ENCODE measurements around the gene ATP9A. TPM values are rescaled to one million over a fixed set of nuclear protein-coding genes. Genes with fewer than 3 reads are reported as not detected.
A peak's percentile ranks its signal among the peaks of the same experiment; 100 is the strongest.

The ATP9A gene
- total and polyA plus RNA-seq, 2 of the 4 experiments (the other 2 are of a cell fraction): 10.6 to 22.4 TPM

GRCh38 chr20:51750037-51750769 lies 18.0 kb downstream of the ATP9A start (continued):
- peak; percentile 29; the same call in 1 of the 2 replicates for TF ChIP-seq USF2 (IDR thresholded peaks at IDR 0.05; ENCODE audit: low read depth, low read length)
- no peak for TF ChIP-seq ELK1 (IDR thresholded peaks at IDR 0.05; ENCODE audit: borderline replicate concordance, low read depth, low read length)
- 0 out of 2 replicates have a peak, but pooled peaks have one; percentile 57 for TF ChIP-seq MAZ (IDR thresholded peaks at IDR 0.05; ENCODE audit: borderline replicate concordance, low read depth, low read length)
- peak; percentile 91 for TF ChIP-seq BHLHE40 (IDR thresholded peaks at IDR 0.05; ENCODE audit: low read depth, low read length)
- TF ChIP-seq CHD1 (IDR thresholded peaks at IDR 0.05; ENCODE audit: low read depth, low read length): 0 out of 2 replicates have a peak, but pooled peaks have one; percentile 25
- TF ChIP-seq RFX5 (IDR thresholded peaks at IDR 0.05; ENCODE audit: low read depth, low read length): no peak
- TF ChIP-seq RAD21 (IDR thresholded peaks at IDR 0.05; ENCODE audit: low read length): no peak
